Measurements from ENCODE around the gene EXOC6B. TPM values are rescaled to one million over a fixed set of nuclear protein-coding genes. Genes with fewer than 3 reads are reported as not detected.

Gene EXOC6B
- total RNA-seq, 1 donor from 2014 or later: 49.9 TPM

GRCh38 chr2:72141881-72142451 lies 683.9 kb downstream of the EXOC6B start:
- intact Hi-C loops (cut with DNase I): no loop called here
- peak; percentile 53 for DNase-seq (ENCODE audit: low spot score)
- ATAC-seq: no peak

DNA sequence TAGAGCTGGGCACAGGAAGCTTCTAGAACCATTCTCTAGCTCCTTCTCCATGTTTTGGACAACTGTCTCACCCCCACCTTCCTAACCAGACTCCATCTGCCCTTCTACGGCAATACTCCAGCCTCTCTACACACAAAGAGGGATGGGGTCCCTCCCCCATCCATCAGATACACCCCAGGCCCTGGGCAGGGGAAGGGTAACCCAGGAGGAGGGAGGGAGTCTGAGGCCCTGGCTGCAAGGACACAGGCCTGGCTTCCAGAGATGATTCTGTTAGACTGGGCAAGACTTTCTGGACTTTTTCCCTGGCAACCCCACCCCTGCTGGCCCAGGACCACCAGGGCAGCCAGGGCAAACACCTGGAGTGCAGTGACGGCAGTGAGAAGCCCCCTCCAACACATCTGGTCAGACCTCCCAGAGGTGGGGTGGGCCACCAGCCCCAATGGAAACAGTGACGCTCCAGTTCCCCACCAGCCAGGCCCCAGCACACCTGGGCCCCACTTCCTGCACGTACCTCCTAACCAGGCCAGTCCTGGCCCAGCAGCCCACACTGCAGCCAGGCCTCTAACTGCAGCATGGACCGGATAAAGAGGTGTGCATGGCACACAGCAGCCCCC lies 684.7 kb downstream of the EXOC6B start:
- no peak for ATAC-seq
- peak; percentile 36 for DNase-seq (ENCODE audit: low spot score)
- intact Hi-C loops (cut with DNase I): no loop called here

DNA sequence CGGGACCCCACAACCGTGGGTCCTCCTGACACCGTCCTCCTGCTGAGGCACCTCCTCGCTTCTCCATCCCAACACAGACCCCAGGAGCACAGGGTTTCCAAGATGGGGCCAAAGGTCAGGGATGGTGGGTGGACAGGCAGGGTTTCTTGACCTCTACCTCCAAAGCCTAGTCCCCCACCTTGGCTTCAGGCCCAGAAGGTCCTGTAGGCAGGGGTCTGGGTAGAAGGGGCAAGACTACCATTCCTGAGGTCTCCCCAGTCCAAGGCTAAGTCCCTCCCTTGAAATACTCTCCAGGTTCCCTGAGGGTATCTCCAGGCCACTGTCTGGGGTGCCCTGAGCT lies 685.2 kb downstream of the EXOC6B start:
- ATAC-seq (no peak), DNase-seq (ENCODE audit: low spot score) (peak; percentile 44)
- intact Hi-C loops (cut with DNase I): no loop called here

- DNase-seq (ENCODE audit: low spot score) (peak; percentile 51), ATAC-seq (no peak)
- intact Hi-C loops (cut with DNase I): loop anchor here (10.0 kb wide), 1 partner anchor 205 kb away; no protein-coding TSS in a partner anchor
These were observed 685.8 kb downstream of the EXOC6B start for GRCh38 chr2:72139874-72140620.

- DNase-seq (ENCODE audit: low spot score) (peak; percentile 41), ATAC-seq (no peak)
- intact Hi-C loops (cut with DNase I): loop anchor here (10.0 kb wide), 1 partner anchor 205 kb away; no protein-coding TSS in a partner anchor
These were observed 686.4 kb downstream of the EXOC6B start for GRCh38 chr2:72139471-72139873.

DNA sequence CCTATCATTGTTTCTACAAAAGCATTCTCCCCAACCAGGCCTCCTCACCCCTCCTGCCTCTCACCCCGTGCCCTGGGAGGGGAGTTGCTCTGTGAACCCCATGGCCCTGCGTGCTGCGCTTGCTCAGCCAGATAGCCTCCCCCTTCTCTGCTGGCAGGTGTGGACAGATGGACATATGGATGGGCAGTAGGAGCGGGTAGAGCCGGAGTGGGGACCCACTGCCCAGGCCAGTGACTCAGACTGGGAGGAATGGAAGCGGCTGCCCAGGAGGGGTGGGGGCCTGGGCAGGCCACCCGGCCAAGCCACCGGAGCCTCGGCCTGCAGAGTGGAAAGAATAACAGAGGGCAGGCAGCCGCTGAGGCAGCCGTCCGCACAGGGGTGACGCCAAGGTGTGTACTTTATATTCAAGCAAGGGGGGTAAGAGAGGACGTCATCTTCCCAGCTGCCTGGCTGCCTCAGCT lies 686.9 kb downstream of the EXOC6B start:
- ATAC-seq (no peak), DNase-seq (ENCODE audit: low spot score) (peak; percentile 51)
- intact Hi-C loops (cut with DNase I): loop anchor here (10.0 kb wide), 1 partner anchor 204 kb away; no protein-coding TSS in a partner anchor

GRCh38 chr2:72138011-72138881 lies 687.6 kb downstream of the EXOC6B start:
- ATAC-seq: no peak
- intact Hi-C loops (cut with DNase I): loop anchor here (10.0 kb wide), 1 partner anchor 203 kb away; no protein-coding TSS in a partner anchor
- peak; percentile 55 for DNase-seq (ENCODE audit: low spot score)

GRCh38 chr2:72137498-72138010 lies 688.3 kb downstream of the EXOC6B start:
- ATAC-seq: peak; percentile 49
- peak; percentile 76 for DNase-seq (ENCODE audit: low spot score)
- intact Hi-C loops (cut with DNase I): loop anchor here (10.0 kb wide), 1 partner anchor 203 kb away; no protein-coding TSS in a partner anchor

DNA sequence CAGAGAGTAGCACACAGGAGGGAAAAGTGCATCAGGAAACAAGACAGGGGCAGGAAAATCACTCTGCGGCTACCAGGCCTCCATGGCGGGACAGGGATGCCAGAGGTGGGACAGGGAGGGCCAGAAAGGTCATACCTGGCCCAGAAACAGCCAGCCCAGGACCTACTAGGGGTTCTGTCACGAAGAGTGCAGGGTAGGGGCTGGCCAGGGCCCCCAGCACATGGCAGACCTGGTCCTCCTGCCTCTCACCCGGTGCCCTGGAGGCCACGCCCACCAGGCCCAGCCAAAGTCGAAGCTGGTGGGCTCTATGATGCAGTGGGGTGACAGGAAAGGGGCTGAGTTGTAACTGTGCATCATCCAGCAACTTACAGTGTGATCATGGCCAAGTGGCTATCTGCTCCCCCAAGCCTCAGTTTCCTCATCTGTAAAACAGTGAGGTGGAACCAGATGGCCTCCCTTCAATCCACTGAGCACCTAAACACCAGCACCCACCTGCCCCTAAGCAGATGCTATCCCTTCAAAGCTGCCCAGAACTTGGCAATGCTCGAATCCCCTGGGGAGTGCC lies 688.8 kb downstream of the EXOC6B start:
- intact Hi-C loops (cut with DNase I): loop anchor here (10.0 kb wide), 1 partner anchor 202 kb away; no protein-coding TSS in a partner anchor
- DNase-seq (ENCODE audit: low spot score) (peak; percentile 47), ATAC-seq (no peak)

DNA sequence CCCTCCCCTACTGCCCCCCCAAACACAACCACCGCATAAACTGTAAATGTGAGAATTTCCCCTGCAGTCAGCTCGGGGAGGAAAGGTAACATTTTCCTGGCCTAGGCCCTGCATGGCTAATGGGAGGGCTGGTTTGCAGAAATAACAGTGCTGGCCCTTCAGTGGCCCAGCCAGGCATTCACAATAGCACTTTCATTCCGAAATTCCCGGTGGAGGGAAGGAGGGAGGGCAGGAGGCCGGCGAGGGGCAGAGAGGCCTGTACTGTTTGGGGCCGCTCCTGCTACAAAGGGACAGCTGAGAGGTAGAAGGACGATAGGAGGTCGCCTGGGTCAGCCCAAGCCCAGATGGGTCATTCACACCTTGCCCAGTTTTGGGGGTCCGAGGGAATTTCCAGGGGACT lies 689.5 kb downstream of the EXOC6B start:
- peak; percentile 67 for ATAC-seq
- peak; percentile 60 for DNase-seq (ENCODE audit: low spot score)
- intact Hi-C loops (cut with DNase I): loop anchor here (10.0 kb wide), 1 partner anchor 202 kb away; no protein-coding TSS in a partner anchor

DNA sequence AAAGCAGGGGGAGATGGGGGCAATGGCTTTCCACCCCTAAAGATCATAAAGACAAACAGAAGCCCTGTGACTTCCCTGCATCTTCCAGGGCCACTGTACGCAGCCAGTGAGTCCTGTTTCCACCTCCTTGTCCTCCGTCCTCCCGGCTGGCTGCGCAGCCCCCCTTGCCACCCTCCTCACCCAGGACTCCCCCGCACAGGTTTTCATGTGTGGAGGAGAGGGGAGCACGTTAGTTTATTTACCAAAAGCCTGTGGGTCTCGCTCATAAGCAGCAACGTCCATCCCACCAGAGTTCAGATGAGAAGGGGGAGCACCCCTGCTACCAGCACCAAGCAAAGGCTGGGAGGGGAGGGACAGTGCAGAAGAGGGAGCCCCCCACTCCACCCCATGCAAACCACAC lies 689.9 kb downstream of the EXOC6B start:
- DNase-seq (ENCODE audit: low spot score): no peak
- intact Hi-C loops (cut with DNase I): loop anchor here (10.0 kb wide), 1 partner anchor 201 kb away; no protein-coding TSS in a partner anchor
- ATAC-seq: no peak

DNA sequence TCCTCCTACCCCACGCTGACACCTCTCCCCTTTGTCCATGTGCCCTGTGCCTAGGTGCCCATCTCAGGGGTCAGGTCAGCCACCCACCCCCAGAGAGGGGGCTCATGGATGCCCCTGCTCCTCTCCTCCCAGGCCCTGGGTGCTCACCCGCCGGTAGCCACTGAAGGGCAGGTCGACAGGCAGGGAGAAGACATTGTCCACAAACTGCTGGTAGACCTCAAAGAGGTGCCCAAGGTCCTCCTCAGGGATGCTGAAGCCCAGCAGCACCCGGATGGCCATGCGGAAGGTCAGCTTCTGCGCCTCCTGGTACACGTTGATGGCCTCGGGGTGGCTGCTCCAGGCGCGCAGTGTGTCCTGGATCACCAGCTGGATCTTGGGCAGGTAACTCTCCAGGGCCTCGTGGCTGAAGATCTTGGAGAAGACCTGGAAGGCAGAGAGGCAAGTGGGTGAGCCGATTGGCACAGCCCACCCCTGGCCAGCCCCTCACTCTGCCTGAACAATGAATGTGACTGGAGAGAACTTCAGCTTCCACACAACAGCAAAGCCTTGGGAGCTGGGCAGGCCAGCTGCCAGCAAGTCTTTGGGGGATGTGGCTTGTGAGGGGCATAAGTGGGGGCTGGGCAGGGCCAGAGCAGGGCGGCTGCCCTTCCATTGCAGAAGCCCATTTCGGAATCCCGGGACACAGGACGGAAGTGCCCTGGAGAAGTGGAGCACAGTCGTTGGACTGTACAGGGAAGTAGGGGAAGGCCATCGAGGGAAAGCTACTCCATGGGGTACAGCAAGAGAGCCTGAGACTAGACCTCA lies 690.6 kb downstream of the EXOC6B start:
- ATAC-seq: no peak
- intact Hi-C loops (cut with DNase I): loop anchor here (10.0 kb wide), 1 partner anchor 200 kb away; no protein-coding TSS in a partner anchor
- DNase-seq (ENCODE audit: low spot score): peak; percentile 45

- intact Hi-C loops (cut with DNase I): loop anchor here (10.0 kb wide), 1 partner anchor 200 kb away; no protein-coding TSS in a partner anchor
- DNase-seq (ENCODE audit: low spot score) (no peak), ATAC-seq (no peak)
These were observed 691.3 kb downstream of the EXOC6B start for GRCh38 chr2:72134408-72134996.

- intact Hi-C loops (cut with DNase I): loop anchor here (10.0 kb wide), 1 partner anchor 199 kb away; no protein-coding TSS in a partner anchor
These were observed 692.0 kb downstream of the EXOC6B start for GRCh38 chr2:72133721-72134407.

GRCh38 chr2:72132981-72133720 lies 692.7 kb downstream of the EXOC6B start:
- intact Hi-C loops (cut with DNase I): loop anchor here (10.0 kb wide), 1 partner anchor 198 kb away; no protein-coding TSS in a partner anchor
- ATAC-seq (no peak), DNase-seq (ENCODE audit: low spot score) (peak; percentile 48)

More at GRCh38 chr2:72133721-72134407, 692.0 kb downstream of the EXOC6B start:
- DNase-seq (ENCODE audit: low spot score): peak; percentile 31
- no peak for ATAC-seq
